Astrocyte of the cerebellum (primary cell): ENCODE results near the gene HES1.

ENCODE experiments used
- DNase-seq: peaks from one replicate; pipeline ENCODE4 v3.0.0-alpha.2; 2011; ENCODE audit warnings: low read depth
- H3K4me3 ChIP-seq: 2 replicates; pipeline ENCODE4 v1.5.1; 2011; ENCODE audit warnings: mild to moderate bottlenecking, low read depth, low read length, moderate library complexity
- in situ Hi-C: cut with HindIII; loops from 2 replicates; pipeline ENCODE4 v1.10.0; 2017; ENCODE audit warnings: low sequenced_read_pairs
- TF ChIP-seq, protein P1 (sequence below): IDR thresholded peaks from 2 replicates; pipeline ENCODE4 v1.5.1; 2012; ENCODE audit warnings: low read length, low read depth, moderate library complexity, mild to moderate bottlenecking; ENCODE audit errors: missing control alignments

The HES1 gene

DNA sequence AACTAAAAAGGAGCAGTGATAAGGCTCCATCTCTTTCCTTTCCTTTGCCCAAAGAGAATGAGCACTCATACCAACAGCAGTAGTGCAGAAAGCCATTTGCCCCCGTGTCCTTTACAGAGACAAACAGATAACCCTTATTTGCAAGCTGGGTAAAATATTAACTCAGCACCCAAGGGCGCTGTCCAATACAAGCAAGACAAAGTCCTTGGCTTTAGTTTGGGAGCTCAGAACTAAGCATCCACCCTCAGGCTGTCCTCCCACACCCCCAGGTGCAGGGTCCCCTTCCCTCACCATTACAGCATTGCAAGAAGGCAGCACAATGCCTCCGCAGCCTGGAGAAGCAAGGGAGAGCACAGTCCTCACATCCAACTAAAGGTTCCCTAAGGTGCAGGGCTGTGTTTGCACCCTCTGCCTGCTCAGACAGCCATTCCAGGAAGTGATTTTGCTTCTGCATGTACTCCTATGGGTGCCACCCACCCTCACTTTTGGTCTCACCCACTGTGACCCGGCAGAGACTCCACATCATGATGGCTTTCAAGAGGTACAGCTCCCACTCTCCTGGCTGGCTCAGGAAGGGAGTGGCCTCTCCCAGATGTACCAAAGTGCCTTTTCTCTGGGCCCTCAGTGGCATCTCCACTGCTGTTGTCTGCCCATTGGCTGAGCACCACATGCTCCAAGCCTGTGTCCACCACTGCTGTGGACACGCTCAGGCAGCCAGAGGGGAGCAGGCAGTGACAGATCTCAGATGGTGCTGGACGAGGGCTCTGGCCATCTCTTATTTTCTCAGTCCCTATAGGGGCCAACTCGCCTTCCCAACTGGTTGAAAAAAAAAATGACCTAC lies 34.1 kb upstream of the HES1 start:
- TF ChIP-seq, protein P1, sequence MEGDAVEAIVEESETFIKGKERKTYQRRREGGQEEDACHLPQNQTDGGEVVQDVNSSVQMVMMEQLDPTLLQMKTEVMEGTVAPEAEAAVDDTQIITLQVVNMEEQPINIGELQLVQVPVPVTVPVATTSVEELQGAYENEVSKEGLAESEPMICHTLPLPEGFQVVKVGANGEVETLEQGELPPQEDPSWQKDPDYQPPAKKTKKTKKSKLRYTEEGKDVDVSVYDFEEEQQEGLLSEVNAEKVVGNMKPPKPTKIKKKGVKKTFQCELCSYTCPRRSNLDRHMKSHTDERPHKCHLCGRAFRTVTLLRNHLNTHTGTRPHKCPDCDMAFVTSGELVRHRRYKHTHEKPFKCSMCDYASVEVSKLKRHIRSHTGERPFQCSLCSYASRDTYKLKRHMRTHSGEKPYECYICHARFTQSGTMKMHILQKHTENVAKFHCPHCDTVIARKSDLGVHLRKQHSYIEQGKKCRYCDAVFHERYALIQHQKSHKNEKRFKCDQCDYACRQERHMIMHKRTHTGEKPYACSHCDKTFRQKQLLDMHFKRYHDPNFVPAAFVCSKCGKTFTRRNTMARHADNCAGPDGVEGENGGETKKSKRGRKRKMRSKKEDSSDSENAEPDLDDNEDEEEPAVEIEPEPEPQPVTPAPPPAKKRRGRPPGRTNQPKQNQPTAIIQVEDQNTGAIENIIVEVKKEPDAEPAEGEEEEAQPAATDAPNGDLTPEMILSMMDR, result no peak
- H3K4me3 ChIP-seq, result no peak overlapping the region
- in situ Hi-C loops, result no loop called here
- no peak for DNase-seq

DNA sequence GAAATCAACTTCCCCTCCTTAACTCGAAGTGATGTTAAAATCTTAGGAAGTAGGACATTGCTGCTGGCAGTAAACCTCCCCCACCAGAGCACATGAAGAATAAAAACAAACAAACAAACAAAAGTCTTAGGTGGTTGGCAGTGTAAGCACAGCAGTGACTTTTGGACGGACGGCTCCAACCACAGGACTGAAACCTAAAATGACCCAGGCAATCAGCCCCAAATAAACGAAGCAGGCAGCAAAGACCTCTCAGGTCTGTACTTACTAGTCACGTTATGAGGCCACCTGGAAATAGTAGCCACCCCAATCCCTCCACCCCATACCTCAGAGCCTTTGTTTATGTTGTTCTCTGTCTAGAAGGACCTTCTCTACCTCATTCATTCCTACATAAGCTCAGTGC lies 33.5 kb upstream of the HES1 start:
- DNase-seq, result no peak
- in situ Hi-C loops, result no loop called here
- H3K4me3 ChIP-seq, result no peak overlapping the region
- TF ChIP-seq, protein P1, result no peak

DNA sequence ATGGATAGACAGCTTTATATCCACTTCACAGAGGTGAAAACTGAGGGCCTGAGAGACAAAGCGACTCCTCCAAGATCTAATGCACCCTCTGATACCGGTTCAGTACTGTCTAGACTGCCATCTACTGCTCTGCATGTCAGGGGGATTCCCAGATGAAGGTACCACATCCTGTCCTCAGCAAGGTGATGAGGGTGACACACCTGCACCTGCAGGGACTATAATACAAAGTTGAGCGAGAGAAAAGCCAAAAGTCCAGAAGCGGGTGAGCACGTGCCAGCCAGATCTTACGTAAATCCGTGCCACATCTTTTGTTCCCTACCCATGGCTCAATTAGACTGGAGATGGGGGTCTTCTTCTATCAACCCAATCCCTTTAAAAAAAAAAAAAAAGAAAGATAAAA lies 32.4 kb upstream of the HES1 start:
- DNase-seq, result no peak
- in situ Hi-C loops, result no loop called here
- H3K4me3 ChIP-seq, result no peak overlapping the region
- TF ChIP-seq, protein P1, result no peak

GRCh38 chr3:194103983-194104751 lies 31.8 kb upstream of the HES1 start:
- H3K4me3 ChIP-seq, result no peak overlapping the region
- TF ChIP-seq, protein P1, result no peak
- no peak for DNase-seq
- in situ Hi-C loops, result no loop called here

- DNase-seq, result no peak
- TF ChIP-seq, protein P1, result no peak
- in situ Hi-C loops, result no loop called here
- no peak overlapping the region for H3K4me3 ChIP-seq
Measured at GRCh38 chr3:194105292-194105691, 30.7 kb upstream of the HES1 start.

DNA sequence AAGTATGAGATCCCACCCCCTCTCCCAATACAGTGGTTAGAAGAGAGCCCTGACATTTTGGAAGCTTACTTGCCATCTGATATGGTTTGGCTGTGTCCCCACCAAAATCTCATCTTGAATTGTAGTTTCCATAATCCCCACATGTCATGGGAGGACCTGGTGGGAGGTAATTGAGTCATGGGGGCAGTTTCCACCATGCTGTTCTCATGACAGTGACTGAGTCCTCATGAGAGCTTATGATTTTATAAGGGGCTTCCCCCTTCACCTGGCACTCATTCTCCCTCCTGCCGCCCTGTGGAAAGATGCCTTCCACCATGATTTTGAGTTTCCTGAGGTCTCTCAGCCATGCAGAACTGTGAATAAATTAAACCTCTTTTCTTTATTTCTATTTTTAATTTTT lies 28.8 kb upstream of the HES1 start:
- TF ChIP-seq, protein P1, result no peak
- no peak for DNase-seq
- in situ Hi-C loops, result no loop called here
- no peak overlapping the region for H3K4me3 ChIP-seq
